Stimulated activated CD4-positive, alpha-beta T cell treated with anti-CD3 and anti-CD28 coated beads, Interleukin-12 subunit alpha, Interleukin-12 subunit beta, amount 100 ng/mL, for 24 hours (primary cell): Measurements from ENCODE around the gene DGCR2.
"Not testable (repeated sequence)": the region's sequence is repeated elsewhere in the genome, so short reads cannot be mapped to it uniquely, and the experiment has no call there.

Source experiments
- DNase-seq, 2 experiments: peaks; one replicate each; pipeline ENCODE4 v3.0.0-alpha.2; 2020; ENCODE audit warnings: low read depth in 2 of 2

DGCR2 gene

GRCh38 chr22:19043121-19044085 lies 78.8 kb downstream of the DGCR2 start:
- no peak for DNase-seq

DNA sequence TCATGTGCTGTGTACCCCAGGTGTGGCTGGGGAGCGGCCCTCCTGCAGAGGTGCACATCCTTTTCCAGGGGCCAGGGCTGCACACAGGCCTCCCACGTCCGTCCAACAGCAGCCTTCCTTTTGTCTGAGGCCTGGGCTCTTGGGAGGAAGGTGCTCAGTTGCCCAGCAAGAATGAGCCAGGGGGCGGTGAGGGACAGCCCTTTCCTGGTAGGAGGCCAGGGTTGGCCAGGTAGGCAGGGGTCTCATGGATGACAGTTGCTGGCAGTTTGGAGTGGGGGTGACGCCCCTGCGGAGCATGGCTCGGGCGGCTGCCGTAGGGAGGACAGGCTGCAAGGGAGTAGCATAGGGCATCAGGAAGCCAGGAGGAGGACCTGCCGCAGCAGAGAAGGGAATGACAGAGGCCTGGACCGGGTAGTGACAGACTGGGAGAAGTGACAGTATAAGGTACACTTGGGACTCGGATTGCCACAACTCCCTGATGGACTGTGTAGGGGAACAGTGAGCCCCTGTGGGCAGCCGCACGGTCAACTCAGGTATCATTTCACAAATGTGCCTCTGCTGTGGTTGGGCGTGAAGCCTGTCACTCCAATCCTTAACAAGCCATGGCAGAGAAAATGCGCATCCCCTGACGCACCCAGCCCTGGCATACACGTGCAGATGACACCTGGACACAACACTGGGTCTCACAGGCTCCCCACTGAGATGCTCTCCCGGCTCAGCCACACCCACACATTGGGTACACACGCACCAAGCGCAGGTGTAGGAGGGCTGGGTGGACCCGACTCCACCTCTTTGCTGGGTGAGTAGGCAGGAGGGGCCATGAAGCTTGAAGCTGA lies 79.7 kb downstream of the DGCR2 start:
- DNase-seq = no peak

DNA sequence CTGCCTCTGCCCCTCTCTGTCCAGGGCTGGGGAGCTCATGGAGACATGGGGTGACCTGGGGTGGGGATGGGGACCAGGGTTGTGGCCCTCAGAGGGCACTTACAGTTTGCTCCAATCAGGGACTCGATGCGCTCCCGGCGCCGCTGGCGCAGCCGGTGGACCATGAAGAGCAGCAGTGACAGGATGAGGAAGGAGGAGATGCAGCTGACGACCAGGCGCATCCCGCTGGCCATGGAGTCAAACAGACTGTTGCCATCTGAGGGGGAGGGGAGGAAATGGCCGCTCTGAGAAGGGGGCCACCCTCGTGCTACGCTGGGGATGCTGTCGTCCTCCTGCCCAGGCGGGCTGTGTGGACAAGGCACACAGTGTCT lies 80.5 kb downstream of the DGCR2 start:
- no peak for DNase-seq

DNA sequence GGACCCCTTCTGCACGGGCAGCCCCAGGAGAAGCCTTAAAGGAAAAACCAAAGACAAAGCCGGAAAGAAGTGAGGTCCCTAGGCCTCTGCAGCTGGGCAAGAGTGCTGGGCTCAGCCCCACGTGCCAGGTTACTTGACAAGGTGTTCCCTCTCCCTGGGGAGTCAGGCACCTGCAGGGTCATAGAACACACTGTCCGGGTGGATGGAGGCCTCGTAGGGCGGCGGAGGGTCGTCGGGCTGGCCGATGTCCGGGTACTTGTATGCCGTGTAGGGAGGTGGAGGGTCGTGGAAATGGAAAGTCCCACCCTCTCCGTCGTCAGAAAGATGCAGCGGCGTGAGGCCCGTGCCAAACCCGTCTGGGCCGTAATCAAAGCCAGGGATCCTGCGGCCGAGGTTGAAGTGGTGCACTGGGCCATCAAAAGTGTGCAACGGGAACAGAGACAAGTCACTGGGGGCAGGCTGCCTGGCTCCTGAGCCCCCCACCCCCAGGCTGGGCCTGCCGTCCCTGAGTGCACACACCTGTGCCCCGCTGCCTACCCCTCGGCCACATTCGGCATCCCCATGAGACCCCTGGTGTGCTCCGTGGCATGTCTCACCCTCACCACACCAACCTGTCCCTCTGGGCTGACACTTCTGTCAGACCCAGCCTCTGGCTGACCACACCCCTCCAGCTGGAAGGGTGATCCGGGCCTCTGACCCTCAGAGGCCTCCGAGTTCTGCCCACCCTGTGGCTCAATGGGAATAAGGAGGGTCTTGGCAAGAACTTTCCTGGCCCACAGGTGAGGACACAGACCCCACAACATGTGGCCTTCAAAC lies 81.1 kb downstream of the DGCR2 start:
- DNase-seq = no peak

DNA sequence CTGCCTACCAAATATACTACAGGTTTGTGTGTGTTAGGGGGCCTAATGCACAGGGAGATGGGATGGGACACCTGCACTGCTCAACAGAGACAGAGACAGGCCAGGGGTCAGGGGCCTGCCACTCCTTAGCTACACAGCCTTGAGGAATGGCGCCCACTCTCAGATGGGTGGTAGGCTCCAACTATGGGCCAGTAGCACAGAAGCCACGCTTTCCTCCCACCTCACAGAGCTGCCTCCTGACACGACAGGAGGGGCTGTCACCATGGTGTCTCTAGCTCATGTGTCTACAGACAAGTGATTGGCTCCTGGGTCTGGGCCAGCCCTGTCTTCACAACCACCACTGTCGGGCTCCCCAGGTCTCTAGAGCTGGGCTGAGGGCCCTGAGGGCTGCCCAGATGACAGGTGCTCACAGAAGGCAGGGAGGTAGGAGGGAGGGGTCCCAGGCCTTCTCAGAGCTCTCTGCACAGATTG lies 81.8 kb downstream of the DGCR2 start:
- no peak for DNase-seq

- DNase-seq = no peak
These were observed 82.4 kb downstream of the DGCR2 start for GRCh38 chr22:19039796-19040280.

DNA sequence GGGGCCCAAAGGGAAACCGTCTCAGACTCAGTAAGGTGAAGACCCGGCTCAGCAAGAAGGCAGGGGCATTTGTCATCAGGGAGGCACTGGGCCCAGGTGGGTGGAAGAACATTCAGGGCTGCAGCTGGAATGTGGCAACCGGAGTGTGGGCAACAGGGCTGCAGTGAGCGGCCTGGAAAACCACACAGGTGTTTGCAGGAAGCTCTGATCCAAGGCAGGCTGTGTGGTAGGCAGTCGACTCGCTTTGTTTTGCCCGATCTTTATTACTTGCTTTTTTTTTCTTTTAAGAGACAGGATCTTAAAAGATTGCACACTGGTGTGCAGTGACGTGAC lies 82.8 kb downstream of the DGCR2 start:
- DNase-seq = no peak

DNA sequence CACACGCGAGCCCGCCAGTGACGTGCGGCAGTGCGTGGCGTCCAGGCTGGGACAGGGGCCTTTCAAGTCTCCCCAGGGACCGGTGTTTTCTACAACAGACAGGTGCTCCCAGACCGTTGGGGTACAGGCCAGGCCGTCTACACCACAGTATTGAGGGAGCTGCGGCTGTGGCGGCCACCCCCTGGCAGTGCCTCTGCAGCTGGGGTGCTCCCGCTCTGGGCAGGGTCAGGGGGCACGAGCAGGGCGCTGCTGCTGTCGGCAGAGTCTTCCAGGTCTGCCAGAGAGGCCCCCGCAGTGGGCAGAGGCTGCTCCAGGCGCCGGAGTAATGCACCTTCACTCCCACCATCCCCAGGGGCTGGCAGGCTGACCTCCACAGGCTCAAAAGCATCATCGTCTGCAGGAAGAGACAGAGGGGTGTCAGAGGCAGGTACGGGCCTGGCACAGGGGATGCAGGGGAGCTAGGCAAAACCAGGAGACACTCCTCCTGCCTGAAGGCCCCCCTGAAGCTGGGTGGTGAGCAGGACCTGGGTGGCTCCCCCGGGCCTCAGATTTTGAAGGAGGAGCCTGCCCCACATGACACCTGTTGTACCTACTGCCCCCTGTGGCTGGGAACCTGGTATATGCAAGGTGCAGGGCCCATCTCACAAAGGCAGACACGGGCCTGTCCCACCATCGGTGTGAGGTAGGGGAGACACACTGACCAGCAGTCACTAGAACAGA lies 83.3 kb downstream of the DGCR2 start:
- no peak for DNase-seq

DNA sequence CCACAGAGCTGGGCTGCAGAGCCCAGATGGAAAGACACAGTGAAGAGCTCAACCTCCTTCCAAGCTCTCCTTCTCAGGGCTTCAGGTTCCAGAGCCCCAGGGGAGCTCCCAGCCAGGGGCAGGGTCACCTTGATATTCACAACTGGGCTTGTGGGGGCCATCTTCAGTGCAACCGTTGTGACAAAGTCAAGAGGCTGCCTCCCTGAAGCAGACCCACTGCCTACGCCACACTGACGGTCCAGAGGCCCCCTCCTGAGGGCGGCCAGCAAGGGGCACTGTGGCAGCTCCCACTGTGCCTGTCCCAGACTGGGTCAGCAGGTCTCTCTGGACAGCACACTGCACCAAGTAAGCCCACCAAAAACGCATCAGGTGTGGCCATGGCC lies 84.1 kb downstream of the DGCR2 start:
- no peak for DNase-seq

DNA sequence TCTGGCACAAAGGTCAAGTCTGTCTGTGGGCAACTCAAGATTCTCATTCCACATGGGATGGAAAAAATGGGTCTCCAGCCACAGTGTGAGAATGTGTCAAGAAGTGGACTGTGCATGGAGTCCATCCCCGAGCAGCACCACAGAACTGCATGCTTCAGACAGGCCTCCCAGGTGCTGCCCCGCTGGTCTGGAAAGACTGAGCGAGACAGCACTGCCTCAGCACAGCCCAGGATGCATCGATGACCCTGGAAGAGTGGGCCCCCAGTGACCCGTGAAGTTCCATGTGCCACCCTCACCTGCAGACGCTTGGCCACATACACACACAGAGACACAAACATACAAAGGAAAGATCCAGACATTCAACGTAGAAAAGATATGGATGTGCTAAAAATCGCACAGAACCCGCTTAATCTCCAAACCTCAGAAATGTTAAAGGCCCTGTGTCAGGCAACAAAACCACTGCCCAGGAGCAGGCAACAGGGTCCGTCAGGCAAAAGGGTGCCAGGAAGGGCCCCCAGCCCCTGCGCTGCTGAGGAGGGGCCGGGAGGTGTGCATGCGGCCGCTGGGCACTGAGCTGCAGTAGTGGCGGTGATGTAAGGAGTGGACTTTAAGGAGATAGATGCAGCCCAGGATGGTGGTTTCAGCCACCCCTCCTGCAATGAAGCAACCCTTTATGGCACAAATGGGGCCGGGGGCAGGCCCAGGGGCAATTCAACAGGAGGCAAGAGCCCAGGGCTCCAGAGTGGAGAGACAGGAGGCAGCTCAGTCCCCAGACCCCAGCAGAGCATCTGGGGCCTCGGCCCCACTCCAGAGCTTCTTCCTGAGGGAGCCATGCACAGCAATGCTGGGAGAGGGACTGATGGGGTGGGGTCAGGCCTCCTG lies 84.7 kb downstream of the DGCR2 start:
- DNase-seq = no peak

DNA sequence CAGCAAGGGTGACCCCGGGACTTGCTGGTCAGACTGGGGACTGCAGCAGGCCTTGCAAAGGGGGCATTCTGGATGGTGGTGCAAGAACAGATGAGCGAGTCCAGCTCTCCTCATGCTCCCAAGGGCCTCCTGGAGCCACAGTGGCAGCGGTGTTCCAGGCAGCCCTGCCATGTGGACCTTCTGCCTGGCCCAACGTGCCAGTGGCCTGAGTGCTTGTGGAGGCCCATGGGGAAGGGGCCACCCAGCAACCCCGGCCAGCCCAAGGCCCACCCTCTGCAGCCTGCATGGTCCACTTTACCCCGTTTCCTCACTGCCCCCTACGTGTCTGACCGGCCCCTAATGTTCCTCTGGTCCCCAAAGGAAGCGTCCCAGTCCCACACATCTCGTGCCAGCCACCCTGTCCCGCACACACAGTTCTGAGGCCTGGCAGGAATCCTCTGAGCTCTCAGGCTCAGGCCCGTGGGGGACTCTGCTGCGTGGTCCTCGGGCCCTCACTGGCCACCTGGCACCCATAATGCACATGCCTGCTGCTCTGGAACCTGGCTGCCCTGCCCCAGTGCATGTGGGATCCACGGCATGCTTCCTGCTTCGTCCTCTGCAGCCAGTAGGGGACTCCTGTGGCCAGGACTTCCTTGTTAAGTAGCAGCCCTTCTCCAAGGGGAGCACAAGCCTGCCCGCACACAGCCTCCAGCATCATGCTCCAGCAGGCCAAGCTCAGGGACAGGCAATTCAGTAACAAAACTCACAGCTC lies 85.5 kb downstream of the DGCR2 start:
- no peak for DNase-seq

- DNase-seq = no peak
These were observed 86.0 kb downstream of the DGCR2 start for GRCh38 chr22:19036229-19036522.

- DNase-seq = no peak
These were observed 86.6 kb downstream of the DGCR2 start for GRCh38 chr22:19035474-19036228.

GRCh38 chr22:19035126-19035473 lies 87.1 kb downstream of the DGCR2 start:
- DNase-seq = not testable (repeated sequence)

DNA sequence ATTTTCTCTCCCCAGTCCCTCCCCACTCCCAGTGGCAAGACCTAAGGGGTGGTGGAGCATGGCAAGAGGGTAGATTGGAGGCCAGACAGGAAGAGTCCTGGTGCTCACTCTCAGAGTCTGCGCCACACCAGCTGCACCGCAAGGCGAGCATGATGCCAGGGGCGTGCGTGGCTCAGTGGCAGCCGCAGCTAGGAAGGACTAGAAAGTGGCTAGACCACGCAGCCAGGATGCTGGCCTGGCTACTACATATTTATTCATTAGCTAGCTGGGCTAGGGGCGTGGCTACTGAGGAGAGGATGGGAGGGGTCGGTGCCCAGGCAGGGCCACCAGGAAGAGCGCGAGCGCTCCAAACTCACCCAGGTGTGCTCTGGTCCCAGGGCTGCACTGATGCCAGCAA lies 87.5 kb downstream of the DGCR2 start:
- DNase-seq = not testable (repeated sequence)

GRCh38 chr22:19034031-19034723 lies 88.0 kb downstream of the DGCR2 start:
- DNase-seq = not testable (repeated sequence)

- DNase-seq = not testable (repeated sequence)
These were observed 88.7 kb downstream of the DGCR2 start for GRCh38 chr22:19033568-19033905.

DNA sequence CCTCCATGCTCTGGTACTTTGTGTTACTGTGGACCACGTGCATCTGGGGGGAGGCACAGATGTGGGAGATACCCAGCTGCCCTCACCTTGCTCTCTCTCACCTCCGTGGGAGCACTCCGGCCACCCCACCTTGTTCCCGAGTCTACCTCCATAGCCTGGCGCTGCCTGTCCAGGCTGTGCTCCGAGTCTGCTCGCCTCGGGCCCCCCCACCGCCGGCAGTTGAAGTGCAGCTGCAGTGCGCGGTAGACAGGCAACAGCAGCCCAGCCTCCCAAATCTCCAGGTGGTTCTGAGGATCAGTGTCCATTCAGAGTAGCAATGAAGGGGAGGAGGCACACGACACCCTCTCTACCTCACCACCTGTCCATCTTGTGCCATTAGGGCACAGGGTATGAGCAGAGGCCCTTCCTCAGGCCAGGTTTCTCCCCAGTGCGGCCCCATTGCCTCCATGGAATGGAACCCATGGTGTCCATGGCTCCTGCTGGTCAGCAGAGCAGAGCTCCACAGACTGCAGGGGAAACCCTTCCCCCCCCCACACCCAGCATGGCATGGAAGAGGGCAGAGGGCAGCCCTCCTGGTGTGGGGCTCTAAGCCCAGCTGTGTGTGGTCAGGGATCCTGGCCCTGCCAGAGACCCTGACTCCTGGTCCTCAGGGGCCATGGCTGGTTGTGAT lies 89.2 kb downstream of the DGCR2 start:
- not testable (repeated sequence) for DNase-seq
